GM12878 (cell line): ENCODE data around the gene UNC119. TPM values are rescaled to one million over a fixed set of nuclear protein-coding genes. Genes with fewer than 3 reads are reported as not detected.

Experiments used
- BCL11A ChIP-seq: IDR thresholded peaks from 2 replicates; pipeline ENCODE4 v1.6.1; 2011; ENCODE audit warnings: low read depth, low read length
- BCL3 ChIP-seq: IDR thresholded peaks from 2 replicates; pipeline ENCODE4 v1.6.1; 2011; ENCODE audit warnings: borderline replicate concordance, low read depth, mild to moderate bottlenecking, moderate library complexity, low read length; ENCODE audit not compliant: insufficient read depth, poor library complexity, severe bottlenecking
- BHLHE40 ChIP-seq, 2 experiments: fragments of 450-650 bp in 1 of 2; IDR thresholded peaks; 2 replicates each; pipeline ENCODE4 v1.6.1; 2011 to 2017; ENCODE audit warnings: low read depth in 2 of 2, borderline replicate concordance in 1 of 2, improper control_type of control experiment in 1 of 2, low read length in 1 of 2, mild to moderate bottlenecking in 1 of 2
- CBX5 ChIP-seq: sonication (generic); IDR thresholded peaks from 2 replicates; pipeline ENCODE4 v1.6.1; 2016; ENCODE audit warnings: low read depth, moderate library complexity, mild to moderate bottlenecking, inconsistent platforms
- HSF1 ChIP-seq: fragments of 150-350 bp; IDR thresholded peaks from 2 replicates; pipeline ENCODE4 v1.6.1; 2014; ENCODE audit warnings: mild to moderate bottlenecking, low read depth, low read length
- IKZF1 ChIP-seq: fragments of 450-650 bp; conservative IDR thresholded peaks from 2 replicates; pipeline ENCODE4 v1.6.1; 2017; ENCODE audit warnings: antibody characterized with exemption, mild to moderate bottlenecking
- IRF4 ChIP-seq: IDR thresholded peaks from 2 replicates; pipeline ENCODE4 v1.6.1; 2011; ENCODE audit warnings: low read depth, low read length
- JUND ChIP-seq: IDR thresholded peaks from 2 replicates; pipeline ENCODE4 v1.6.1; 2012; ENCODE audit warnings: low read depth, mild to moderate bottlenecking, low read length, improper control_type of control experiment, moderate library complexity
- LARP7 ChIP-seq: fragments of 450-650 bp; IDR thresholded peaks from 2 replicates; pipeline ENCODE4 v1.6.1; 2017; ENCODE audit warnings: mild to moderate bottlenecking
- NFXL1 ChIP-seq: fragments of 450-650 bp; IDR thresholded peaks from 2 replicates; pipeline ENCODE4 v1.6.1; 2017; ENCODE audit warnings: antibody characterized with exemption, mild to moderate bottlenecking, borderline replicate concordance
- PAX5 ChIP-seq: IDR thresholded peaks from 2 replicates; pipeline ENCODE4 v1.6.1; 2011; ENCODE audit warnings: low read depth, low read length, borderline replicate concordance
- PRDM15 ChIP-seq: fragments of 450-650 bp; formaldehyde crosslinking; IDR thresholded peaks from 2 replicates; pipeline ENCODE4 v1.4.0; 2020; ENCODE audit warnings: mild to moderate bottlenecking, moderate library complexity
- SMAD5 ChIP-seq: IDR thresholded peaks from 2 replicates; pipeline ENCODE4 v1.6.1; 2016; ENCODE audit warnings: antibody characterized with exemption, low read depth
- SMARCA5 ChIP-seq: fragments of 450-650 bp; IDR thresholded peaks from 2 replicates; pipeline ENCODE4 v1.6.1; 2017; ENCODE audit warnings: mild to moderate bottlenecking
- SMC3 ChIP-seq: IDR thresholded peaks from 2 replicates; pipeline ENCODE4 v1.6.1; 2011; ENCODE audit warnings: low read length, improper control_type of control experiment, borderline replicate concordance
- SP1 ChIP-seq: IDR thresholded peaks from one replicate; pipeline ENCODE4 v1.6.1; 2011; ENCODE audit warnings: low read depth, low read length
- WRNIP1 ChIP-seq: IDR thresholded peaks from 2 replicates; pipeline ENCODE4 v1.6.1; 2011; ENCODE audit warnings: low read depth, low read length, improper control_type of control experiment, borderline replicate concordance
- ZNF207 ChIP-seq: fragments of 450-650 bp; IDR thresholded peaks from 2 replicates; pipeline ENCODE4 v1.6.1; 2014; ENCODE audit warnings: antibody characterized with exemption, mild to moderate bottlenecking, borderline replicate concordance
- polyA plus RNA-seq, 11 experiments: library from polyadenylated mRNA; depleted of rRNA in 4 of 11; unstranded in 6 of 11; stranded (reverse) in 5 of 11; fragments of >200 nt; fragmentation: Nextera tagmentation in 4 of 11; fragmentation: Illumina TruSeq in 1 of 11; extraction: Ambion mirVana in 4 of 11; extraction: Trizol in 1 of 11; gene quantifications; 1 replicate in 1 of 11; 2 replicates in 10 of 11; pipeline versions ENCODE4 v1.2.1 to v1.2.3, GENCODE V29; 2011 to 2016; ENCODE audit warnings: inconsistent platforms in 2 of 11, missing spikeins in 2 of 11, low read depth in 1 of 11
- total RNA-seq, 4 experiments: library from RNA; depleted of rRNA in 3 of 4; stranded (reverse); fragments of >200 nt in 3 of 4; fragmentation: Illumina TruSeq in 1 of 4; extraction: Trizol in 1 of 4; gene quantifications; 2 replicates each; pipeline versions ENCODE4 v1.2.1 to v1.2.3, GENCODE V29; 2013 to 2021
- TF ChIP-seq, protein P1 (sequence below): fragments of 450-650 bp; IDR thresholded peaks from 2 replicates; pipeline ENCODE4 v1.6.1; 2016; ENCODE audit warnings: mild to moderate bottlenecking
- TF ChIP-seq, protein P2 (sequence below): fragments of 450-650 bp; IDR thresholded peaks from 2 replicates; pipeline ENCODE4 v1.6.1; 2017; ENCODE audit warnings: low read depth, mild to moderate bottlenecking, moderate library complexity

UNC119 gene
- total and polyA plus RNA-seq, 10 of the 15 experiments (the other 5 are each of a cell fraction or from before 2014, with no cell fraction given): 2.7 to 436 (median 57.8) TPM

GRCh38 chr17:28549236-28550132 lies 2.9 kb downstream of the UNC119 start (continued):
- peak; percentile 96 for TF ChIP-seq SMARCA5
- TF ChIP-seq PAX5: 0 out of 2 replicates have a peak, but pooled peaks have one; percentile 25
- TF ChIP-seq SP1: no peak
- TF ChIP-seq IKZF1: peak; percentile 81; the same call in 1 of the 2 replicates
- no peak; the same call in 1 of the 2 replicates for TF ChIP-seq LARP7
- 0 out of 2 replicates have a peak, but pooled peaks have one; percentile 11 for TF ChIP-seq IRF4
- TF ChIP-seq HSF1: no peak
- TF ChIP-seq PRDM15: no peak
- TF ChIP-seq NFXL1: no peak
- peak; percentile 31 for TF ChIP-seq BCL3
- TF ChIP-seq SMAD5: 0 out of 2 replicates have a peak, but pooled peaks have one; percentile 25
- TF ChIP-seq, protein P1, sequence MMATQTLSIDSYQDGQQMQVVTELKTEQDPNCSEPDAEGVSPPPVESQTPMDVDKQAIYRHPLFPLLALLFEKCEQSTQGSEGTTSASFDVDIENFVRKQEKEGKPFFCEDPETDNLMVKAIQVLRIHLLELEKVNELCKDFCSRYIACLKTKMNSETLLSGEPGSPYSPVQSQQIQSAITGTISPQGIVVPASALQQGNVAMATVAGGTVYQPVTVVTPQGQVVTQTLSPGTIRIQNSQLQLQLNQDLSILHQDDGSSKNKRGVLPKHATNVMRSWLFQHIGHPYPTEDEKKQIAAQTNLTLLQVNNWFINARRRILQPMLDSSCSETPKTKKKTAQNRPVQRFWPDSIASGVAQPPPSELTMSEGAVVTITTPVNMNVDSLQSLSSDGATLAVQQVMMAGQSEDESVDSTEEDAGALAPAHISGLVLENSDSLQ: peak; percentile 44; the same call in 1 of the 2 replicates
- TF ChIP-seq, protein P2, sequence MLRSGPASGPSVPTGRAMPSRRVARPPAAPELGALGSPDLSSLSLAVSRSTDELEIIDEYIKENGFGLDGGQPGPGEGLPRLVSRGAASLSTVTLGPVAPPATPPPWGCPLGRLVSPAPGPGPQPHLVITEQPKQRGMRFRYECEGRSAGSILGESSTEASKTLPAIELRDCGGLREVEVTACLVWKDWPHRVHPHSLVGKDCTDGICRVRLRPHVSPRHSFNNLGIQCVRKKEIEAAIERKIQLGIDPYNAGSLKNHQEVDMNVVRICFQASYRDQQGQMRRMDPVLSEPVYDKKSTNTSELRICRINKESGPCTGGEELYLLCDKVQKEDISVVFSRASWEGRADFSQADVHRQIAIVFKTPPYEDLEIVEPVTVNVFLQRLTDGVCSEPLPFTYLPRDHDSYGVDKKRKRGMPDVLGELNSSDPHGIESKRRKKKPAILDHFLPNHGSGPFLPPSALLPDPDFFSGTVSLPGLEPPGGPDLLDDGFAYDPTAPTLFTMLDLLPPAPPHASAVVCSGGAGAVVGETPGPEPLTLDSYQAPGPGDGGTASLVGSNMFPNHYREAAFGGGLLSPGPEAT: peak; percentile 46; the same call in 1 of the 2 replicates
- TF ChIP-seq BHLHE40 (IDR thresholded peaks at IDR 0.05; ENCODE audit: borderline replicate concordance in 1 of 2, low read depth in 2 of 2, low read length in 1 of 2): peak; percentile 57 to 71; a peak in 2 of 4 replicates
- no peak for TF ChIP-seq CBX5
- TF ChIP-seq SMC3: no peak
- TF ChIP-seq BCL11A: no peak
- TF ChIP-seq JUND: no peak
- no peak for TF ChIP-seq WRNIP1
- peak; percentile 54; the same call in 1 of the 2 replicates for TF ChIP-seq ZNF207
